Measurements from ENCODE around the gene NDUFB1. TPM values are rescaled to one million over a fixed set of nuclear protein-coding genes. Genes with fewer than 3 reads are reported as not detected.

NDUFB1 gene
- total RNA-seq, 3 donors from 2014 or later: 138 to 170 (median 142) TPM

DNA sequence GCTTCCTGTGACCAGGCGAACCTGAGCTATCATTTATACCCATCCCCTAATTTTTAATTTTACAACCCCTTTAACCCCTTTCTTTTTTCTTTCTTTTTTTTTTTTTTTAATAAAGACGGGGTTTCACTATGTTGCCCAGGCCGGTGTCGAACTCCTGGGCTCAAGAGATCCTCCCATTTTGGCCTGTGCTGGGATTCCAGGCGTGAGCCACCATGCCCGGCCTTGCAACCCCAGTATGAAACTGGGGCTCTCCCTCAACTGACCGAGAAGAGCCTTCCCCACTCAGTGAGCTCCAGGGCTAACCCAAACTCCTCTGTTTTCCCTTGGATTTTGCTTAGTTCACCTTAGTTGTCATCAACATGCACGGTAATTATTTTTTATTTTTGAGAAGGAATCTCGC lies 1.3 kb upstream of the NDUFB1 start:
- TF ChIP-seq, protein P1, sequence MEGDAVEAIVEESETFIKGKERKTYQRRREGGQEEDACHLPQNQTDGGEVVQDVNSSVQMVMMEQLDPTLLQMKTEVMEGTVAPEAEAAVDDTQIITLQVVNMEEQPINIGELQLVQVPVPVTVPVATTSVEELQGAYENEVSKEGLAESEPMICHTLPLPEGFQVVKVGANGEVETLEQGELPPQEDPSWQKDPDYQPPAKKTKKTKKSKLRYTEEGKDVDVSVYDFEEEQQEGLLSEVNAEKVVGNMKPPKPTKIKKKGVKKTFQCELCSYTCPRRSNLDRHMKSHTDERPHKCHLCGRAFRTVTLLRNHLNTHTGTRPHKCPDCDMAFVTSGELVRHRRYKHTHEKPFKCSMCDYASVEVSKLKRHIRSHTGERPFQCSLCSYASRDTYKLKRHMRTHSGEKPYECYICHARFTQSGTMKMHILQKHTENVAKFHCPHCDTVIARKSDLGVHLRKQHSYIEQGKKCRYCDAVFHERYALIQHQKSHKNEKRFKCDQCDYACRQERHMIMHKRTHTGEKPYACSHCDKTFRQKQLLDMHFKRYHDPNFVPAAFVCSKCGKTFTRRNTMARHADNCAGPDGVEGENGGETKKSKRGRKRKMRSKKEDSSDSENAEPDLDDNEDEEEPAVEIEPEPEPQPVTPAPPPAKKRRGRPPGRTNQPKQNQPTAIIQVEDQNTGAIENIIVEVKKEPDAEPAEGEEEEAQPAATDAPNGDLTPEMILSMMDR (IDR thresholded peaks at IDR 0.05): no peak
- H3K4me3 ChIP-seq: no peak overlapping the region
- intact Hi-C loops (cut with DNase I, micrococcal nuclease): no loop called here
- H3K9me3 ChIP-seq: no peaks in the 10 kb centered on the region
- H3K4me1 ChIP-seq (ENCODE audit: low read depth): peaks cover 19% of the 10 kb centered on the region
- ATAC-seq (no peak), DNase-seq (no peak)
- no peaks in the 10 kb centered on the region for H3K36me3 ChIP-seq (ENCODE audit: low read depth)

DNA sequence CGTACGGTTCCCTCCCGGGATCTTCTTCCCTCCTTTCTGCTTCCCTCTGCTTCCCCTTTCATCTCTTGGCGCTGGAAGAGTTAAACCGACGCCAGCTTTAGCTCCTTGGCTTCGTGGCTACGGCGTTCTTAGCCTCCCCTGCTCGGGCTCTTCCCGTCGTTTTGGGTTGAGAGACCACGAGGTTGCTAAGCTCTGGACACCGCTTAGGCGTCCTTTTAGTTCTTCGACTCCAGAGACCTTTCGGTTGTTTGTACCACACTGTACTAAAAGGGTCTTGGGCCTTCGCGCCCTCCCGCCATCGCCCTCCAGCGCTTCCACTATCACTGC lies 808 bp upstream of the NDUFB1 start:
- DNase-seq (no peak), ATAC-seq (peak; percentile 42)
- Histone ChIP-seq H3K4me3 (peak overlapping the region; percentile 94), H3K4me1 (ENCODE audit: low read depth) (peaks cover 19% of the 10 kb centered on the region), H3K9me3 (no peaks in the 10 kb centered on the region), H3K36me3 (ENCODE audit: low read depth) (no peaks in the 10 kb centered on the region)
- TF ChIP-seq, protein P1 (IDR thresholded peaks at IDR 0.05): no peak
- intact Hi-C loops (cut with DNase I, micrococcal nuclease): no loop called here

DNA sequence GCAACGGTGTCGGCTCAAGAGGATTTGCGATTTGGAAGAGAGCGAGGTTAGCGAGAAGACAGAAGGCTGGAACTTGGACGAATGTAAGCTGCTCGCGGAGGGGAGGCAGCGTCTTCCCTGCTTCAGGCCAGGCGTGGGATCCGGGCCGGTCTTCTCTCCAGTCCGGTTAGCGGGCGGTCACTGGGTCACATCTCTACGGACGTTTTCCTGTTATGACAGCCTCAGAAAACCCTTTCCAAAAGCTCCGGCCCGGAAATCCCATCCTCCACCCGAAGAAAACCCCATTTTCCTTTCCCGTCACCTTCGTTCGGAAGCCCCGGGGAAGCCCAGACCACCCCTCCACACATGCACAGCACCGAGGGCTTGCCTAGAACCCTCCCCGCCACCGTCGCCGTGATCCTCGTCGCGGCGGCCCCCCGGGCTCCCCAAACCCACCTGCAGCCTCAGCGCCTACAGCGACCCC lies 268 bp downstream of the NDUFB1 start:
- peak overlapping the region; percentile 94 for H3K4me3 ChIP-seq
- TF ChIP-seq, protein P1 (IDR thresholded peaks at IDR 0.05): no peak
- DNase-seq (peak in 2 of 3 donors; percentile 54 to 62), ATAC-seq (peak; percentile 55)
- intact Hi-C loops (cut with DNase I, micrococcal nuclease): no loop called here
- no peaks in the 10 kb centered on the region for H3K9me3 ChIP-seq
- no peaks in the 10 kb centered on the region for H3K36me3 ChIP-seq (ENCODE audit: low read depth)
- peaks cover 19% of the 10 kb centered on the region for H3K4me1 ChIP-seq (ENCODE audit: low read depth)

DNA sequence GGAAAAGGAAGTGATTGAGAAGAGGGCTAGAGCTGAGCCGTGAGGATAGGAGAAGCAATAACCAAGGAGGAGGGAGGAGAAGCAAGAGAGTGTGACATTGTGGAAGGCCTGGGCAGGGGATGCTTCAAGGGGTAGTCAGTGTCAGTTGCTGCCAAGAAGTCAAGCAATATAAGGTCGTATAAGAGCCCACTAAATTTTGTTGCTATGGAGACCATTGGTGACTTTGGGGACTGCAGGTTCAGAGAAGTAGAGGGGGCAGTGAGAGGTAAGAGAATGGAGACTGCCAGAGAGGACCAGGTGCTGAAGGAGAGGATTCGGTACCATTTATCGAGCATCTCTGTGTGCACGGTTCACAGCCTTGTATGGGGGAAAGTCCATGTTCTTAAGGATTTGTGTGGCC lies 12.0 kb downstream of the NDUFB1 start:
- H3K4me3 ChIP-seq: no peak overlapping the region
- intact Hi-C loops (cut with DNase I, micrococcal nuclease): no loop called here
- peaks cover 5% of the 10 kb centered on the region for H3K4me1 ChIP-seq (ENCODE audit: low read depth)
- H3K36me3 ChIP-seq (ENCODE audit: low read depth): no peaks in the 10 kb centered on the region
- ATAC-seq (no peak), DNase-seq (no peak)
- H3K9me3 ChIP-seq: no peaks in the 10 kb centered on the region
- TF ChIP-seq, protein P1 (IDR thresholded peaks at IDR 0.05): no peak

DNA sequence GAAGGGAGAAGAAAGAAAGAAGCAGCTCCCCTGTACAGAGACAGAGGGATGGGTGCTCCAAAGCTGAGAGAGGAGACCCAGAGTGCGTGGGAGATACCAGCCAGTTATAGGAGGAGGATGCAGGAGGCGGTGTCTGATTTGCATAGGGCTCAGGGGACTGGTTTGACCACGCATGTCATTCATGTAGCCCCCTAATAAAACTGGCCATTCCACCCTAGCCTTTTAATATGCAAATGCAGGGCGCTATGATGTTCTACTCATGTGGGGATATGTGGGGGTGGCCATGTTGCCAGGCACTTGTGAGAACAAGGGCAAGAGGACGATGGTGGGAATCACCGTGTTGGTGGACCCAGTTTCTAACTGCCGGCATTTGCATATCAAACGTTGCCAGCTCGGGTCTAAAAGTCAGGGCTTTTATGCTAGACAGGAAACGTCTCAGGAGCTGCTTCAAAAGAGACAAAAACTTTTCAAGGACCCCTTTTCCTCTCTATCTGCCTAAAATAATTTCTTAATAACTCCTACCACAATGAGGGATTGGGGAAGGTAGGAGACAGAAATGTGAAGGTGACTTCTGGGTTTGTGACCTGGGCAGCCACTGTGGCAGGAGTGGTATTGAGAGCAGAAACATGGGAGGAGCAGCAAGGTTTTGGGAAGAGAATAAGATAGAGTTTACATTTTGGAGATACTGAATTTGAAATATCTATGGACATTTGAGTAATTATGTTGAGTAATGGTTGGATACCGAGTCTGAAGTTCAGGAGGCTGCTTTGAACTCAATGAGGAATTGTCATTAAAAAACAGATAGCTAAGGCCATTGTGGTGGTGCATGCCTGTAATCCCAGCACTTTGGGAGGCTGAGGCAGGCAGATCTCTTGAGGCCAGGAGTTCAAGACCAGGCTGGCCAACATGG lies 12.9 kb downstream of the NDUFB1 start:
- ATAC-seq (no peak), DNase-seq (no peak)
- TF ChIP-seq, protein P1 (IDR thresholded peaks at IDR 0.05): no peak
- intact Hi-C loops (cut with DNase I, micrococcal nuclease): no loop called here
- Histone ChIP-seq H3K9me3 (no peaks in the 10 kb centered on the region), H3K4me1 (ENCODE audit: low read depth) (peaks cover 11% of the 10 kb centered on the region), H3K4me3 (no peak overlapping the region), H3K36me3 (ENCODE audit: low read depth) (no peaks in the 10 kb centered on the region)
